ENCODE measurements around the gene ZNF775.

ZNF775 gene

DNA sequence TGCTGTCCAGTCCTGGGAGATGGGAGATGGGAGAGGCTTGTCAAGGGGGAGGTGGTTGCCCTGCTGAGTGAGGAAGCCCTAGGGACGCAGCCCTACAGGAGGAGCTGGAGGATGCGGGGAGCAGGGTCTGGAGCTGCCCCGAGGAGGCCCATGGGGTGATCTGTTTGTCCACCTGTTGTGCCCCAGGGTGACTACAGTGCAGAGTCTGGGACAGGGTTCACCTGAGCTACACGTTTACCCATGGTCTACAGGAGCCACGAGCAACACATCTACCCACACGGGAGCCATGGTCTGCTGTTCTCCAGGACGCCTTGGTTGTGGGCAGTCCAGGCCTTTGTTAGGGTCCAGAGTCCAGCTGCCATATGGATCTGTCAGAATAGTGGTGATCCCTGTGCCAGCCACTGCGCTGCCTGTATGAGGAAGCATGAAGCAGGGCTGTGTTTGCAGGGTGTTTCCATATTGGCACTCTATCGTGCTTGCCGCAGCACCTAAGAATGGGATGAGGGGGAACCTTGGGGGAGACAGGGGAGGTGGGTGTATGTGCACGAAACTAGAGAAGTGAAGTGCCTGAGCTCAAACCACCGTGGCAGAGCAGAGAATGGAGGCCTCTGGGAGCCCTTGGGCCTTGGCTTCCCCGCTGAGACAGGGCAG, 23.7 kb downstream of the ZNF775 start:
- DNase-seq: no peak

DNA sequence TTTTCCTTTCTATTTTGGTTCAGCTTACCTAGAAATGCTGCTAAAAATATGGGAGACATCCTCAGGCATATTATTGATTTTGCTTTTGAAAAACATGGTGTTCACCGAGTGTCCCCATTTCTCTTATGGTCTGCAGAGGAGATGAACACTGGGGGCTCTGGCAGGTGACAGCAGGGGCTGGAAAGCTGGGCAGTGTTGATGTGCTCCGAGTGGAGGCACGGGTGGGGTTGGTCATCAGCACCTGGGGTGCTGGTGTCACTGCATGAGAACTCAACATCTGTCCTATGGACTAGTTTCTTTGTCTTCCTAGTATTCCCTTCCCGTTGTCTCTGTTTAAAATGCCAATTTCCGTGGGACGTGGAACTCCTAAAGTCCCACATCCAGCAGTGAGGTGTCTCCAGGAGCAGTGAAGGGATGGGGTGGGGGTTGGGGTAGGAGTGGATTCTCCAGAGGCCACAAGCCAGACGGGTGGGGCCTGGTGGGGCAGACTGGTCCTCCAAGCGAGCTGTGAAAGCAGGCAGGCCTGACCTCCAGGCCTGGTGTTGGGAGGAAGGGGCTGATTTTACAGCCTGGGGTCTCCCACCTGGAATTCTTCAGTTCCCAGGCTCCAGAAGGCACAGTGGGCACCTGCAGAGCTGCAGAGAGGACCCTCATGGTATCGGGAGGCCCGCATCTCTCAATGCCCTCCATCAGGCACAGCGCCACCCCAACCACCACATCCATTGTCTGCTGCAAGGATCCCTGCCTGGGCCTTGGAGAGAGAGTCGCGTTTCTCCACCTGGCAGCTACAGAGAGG, 24.4 kb downstream of the ZNF775 start:
- no peak for DNase-seq

DNA sequence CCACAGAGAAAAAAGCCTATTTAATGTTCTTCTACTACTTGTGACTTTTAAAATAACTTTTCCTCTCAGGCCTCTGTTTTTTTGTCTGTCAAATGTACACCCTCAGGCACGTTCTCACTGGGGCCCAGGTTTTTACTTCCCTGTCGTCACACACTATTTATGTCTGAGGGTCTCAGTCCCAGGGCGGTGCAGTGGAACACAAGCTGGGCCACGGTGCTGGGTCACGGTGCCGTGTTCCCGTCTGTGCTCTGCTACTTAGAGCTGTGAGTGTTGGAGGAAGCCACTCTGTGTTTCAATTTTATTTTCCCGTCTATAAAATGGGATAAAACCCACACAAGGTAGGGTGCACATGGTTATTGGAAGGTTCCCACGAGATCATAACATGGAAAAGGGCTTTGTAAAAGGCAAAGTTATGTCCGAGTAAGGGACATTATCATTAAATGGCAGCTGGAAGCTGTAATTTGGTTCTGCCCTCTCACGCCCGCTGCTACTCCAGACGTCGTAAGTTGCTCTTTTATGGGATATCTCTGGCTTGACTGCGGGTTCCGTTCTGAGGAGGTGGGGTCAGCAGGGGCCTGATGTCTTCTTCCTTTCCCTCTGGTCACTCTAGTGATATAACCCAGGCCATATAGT, 25.2 kb downstream of the ZNF775 start:
- no peak for DNase-seq

DNA sequence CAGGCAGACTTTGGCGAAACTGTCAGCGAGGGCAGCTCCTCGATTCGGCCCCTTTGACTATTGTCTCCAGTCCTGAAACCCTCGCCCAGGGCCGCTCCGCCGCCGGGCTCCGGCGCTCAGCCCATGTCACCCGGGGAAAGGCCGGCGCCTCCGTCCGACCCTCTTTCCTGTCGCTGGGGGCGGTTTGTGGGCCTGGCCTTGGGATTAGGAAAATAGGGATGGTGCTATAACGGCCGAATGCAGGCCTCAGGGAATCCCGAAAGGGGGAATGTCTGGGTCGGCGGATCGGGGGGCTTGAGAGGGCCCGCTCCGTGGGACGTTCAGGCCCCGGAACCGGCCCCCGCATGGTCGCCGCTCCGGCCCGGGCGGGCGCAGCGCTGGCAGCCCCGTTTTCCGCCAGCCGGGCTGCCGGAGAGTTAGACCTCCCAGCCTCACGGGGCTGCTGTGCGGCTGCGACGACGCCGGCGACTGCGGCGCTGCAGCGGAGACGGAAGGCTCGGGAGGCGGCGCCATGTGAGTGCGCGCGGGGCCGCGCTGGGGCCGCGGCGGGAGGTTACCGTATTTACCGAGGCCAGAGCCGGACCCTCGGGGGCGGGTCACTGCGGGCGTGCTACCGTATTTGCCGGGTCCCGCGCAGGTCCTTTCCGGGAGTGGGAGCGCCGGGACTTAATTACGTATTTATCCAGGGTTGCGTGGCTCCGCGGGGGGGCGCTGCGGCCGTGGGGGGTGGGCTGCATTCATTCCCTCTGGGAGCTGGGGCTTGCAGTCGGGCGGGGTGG, 25.9 kb downstream of the ZNF775 start:
- no peak for DNase-seq

DNA sequence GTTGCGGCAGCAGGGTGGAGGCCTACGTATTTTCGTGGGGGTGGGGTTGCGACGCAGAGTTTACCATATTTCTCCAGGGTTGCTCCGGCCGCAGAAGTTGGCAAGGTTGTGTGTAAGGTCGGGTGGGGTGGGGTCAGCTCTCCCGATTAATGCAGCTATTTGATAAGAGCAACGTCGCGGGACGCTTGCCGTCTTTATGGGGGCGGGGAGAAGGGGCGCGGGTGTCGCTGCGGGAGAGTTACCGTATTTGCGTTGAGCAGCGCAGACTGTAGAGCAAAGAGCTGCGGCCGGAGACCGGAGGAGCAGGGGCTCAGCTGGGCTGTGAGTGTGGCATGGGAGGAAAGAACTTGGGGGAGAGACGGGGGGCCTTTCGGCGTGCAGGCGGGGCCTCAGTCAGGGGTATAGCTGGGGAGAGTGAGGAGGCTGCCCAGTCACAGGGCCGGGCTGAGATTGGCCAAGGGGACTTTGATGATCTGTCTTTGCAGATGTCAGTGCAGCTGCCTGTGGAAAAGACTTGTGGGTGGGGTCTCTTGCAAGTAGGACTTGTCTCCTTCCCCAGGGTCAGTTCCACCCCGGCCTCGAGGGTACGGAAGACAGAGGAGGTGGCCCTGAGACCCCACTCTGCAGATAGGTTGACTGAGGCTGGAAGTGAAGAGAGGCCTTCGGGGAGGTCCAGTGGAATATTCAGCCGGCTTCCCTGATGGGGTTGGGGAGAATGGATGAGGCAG, 26.6 kb downstream of the ZNF775 start:
- DNase-seq: no peak

DNA sequence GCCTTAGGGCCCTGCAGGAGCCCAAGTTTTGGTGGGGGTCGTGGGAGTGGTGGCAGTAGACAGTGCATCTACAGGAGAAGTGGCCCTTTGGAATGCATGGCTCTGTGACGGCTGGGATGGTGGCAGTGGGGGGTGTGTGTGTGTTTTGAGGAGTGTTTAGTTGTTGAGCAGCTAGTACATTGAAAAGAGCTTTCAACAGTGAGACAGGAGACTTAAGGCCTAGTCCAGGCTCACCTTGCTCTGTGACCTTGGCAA, 27.1 kb downstream of the ZNF775 start:
- no peak for DNase-seq

DNA sequence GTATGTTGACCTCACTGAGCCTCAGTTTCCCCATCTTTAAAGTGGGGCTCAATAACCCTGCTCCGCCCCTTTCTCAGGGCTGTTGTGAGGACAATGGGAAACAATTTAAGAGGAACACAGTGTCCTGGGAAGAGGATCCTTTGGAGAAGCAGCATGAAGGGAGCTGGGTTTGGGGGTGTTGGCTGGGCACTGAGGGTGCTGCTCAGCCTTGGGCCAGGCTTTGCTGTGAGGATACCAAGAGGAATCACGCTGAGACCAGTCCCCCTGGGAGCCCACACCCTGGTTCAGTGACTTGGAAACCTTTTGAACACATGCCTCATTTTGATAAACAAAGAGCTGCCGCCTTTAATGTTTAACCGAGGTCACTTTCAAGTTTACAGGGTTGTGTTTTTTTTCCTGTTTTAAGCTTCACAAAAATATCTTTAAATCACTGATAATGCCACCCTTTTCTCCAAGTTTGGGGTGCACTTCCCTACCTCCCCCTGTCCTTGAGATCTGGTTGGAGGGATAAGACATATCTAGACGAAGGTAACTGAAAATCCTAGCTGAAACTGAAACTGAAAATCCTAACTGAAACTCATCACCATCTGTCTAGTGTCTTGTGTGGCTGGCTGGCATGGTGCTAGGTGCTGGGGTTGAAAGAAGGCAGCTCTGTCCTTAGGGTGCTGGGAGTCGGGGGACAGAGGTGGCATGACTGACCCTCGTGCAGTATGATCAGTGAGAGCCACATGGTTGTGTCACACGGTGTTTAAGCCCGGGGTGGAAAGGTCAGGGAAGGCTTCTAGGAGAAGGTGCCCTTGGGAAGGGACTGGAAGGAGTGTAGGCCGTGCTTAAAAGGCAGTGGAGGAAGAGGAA, 27.7 kb downstream of the ZNF775 start:
- DNase-seq: no peak

DNA sequence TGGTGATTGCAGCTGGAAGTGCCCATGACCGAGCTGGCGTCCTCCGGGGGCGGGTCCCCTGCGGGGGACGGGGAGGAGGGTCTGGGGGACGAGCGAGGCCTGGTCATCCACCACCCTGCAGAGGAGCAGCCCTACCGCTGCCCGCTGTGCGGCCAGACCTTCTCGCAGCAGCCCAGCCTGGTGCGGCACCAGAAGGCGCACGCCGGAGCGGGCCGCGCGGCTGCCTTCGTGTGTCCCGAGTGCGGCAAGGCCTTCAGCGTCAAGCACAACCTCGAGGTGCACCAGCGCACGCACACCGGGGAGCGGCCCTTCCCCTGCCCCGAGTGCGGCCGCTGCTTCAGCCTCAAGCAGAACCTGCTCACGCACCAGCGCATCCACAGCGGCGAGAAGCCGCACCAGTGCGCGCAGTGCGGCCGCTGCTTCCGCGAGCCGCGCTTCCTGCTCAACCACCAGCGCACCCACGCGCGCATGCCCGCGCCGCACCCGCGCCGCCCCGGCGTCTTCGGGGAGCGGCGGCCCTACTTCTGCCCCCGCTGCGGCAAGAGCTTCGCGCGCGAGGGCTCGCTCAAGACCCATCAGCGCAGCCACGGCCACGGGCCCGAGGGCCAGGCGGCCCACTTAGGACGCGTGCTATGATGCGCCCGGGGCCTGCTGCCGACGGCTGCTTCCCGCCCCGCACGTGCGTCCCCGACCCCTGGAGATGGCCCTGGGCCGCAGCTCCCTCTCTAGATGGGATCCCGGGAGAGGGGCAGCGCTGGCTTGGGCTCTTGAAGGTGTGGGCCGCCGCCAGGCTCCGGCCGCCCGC, 28.7 kb downstream of the ZNF775 start:
- no peak for DNase-seq

DNA sequence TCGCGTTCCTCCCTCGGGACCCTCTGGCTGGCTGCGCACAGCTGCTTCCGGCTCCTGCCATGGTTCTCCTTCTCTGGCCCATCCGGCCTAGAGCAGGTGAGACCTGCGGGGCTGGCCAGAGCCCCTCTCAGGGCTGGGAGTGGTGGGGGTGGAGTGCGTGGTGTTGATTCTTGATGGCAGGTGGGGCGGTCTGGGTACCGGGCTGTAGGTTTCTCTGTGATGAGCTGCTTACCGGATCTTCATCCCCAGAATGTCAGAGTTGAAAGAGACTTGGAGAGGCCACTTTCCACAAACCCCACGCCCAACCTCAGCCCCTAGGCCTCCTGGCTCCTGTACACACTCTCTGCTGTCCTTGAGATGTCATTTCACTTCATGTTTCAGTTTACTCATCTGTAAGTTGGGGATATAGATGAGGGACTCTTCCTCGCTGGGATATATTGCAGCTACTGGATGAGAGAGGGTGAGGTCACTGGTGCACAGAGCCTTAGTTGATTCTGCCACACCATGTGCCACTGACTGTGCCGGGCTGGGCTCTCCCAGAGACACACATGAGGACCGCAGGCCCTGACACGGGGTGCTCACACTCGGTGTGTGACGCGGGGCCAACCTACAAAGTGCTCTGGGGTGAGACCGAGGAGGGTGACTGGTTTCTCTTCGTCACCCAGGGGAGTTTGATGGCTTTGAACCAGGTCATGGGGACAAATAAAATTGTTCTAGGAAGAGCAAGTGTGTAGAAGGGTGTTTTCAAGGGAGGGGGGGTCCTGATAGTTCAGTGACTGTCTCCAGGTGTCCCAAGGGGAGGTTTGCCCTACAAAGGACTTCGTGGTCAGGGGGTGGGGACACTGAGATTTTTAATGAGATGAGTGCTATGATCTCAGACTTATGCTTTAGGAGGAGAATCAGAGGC, 29.5 kb downstream of the ZNF775 start:
- no peak for DNase-seq

DNA sequence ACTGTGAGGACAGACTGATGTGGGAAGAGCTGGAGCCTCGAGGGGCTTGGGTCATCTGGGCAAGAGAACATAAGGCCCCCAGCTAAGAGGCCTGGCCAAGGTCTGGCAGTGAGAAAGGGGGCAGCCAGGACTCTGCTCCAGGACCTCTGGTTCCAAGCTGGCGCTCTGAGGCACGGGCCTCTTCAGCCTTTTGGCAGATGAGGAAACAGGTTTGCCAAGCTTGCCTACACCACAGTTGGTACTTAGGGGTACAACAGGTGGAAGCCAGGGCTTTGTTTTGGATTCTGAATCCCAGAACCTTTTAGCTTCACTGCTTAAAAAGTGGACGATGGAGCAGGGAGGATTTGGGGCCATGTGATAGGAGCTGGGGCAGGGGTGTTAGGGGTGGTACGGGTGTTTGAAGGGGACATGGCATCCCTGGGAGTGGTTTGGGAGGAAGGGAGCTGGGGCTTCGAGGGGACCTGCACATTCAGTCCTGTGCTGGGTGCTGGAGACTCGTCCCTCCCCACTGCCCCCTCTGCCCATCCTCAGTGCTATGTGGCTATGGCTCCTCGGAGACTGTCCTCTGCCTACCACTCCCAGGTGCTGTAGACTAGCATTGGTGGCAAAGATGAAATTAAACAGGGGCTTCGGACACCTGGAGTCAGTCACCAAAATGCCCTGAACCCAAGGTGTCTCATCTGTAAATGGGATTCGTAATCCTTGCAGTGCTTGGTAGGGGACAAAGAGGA, 30.3 kb downstream of the ZNF775 start:
- no peak for DNase-seq

DNA sequence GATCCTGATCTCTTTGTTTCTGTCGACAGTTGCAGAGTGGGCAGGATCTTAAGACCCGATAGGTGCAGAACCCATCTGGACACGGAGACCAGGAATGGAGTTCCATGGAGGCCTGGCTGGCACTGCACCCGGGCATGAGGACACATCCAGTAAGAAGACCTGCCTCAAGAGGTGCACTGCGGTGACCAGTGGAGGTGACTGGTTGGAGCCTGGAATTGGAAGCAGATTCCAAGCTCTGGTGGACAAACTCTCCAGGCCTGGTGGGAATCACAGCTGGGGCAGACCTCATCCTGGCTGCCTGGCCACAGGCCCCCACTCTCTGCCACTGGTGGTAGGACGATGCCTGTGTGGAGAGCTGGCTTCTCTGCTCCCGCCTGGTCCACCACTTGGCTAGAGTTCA, 31.0 kb downstream of the ZNF775 start:
- no peak for DNase-seq

DNA sequence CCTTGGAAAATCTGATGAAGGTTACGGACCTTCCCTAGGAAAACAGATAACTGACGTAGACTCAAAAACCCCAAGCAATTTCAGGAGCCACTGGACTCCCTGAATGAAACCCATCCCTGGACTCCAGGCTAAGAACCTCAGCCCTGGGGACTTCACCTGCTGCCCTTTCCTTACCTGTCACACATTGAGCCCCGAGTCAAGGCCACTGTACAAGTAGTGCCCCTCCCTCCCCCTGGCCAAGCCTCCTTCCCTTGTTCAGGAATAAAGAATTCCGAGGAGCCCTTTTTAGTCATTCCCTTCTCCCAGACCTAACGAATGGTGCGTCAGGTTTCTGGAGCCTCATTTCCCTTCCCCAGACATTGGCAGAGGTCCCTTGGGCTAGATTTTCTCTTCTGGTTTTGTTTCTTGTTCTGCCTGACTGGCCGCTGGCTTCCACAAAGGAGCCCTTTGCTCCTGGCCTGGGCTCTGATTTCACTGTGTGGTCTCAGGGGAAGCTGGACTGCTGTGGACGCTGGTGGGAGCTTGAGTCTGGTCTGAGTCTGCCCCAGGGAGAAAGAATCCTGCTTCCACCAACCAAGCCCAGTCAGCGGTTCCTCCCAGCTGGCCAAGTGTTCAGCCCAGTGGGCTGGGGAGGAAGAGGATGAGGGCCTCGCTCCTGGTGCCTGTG, 31.7 kb downstream of the ZNF775 start:
- no peak for DNase-seq

DNA sequence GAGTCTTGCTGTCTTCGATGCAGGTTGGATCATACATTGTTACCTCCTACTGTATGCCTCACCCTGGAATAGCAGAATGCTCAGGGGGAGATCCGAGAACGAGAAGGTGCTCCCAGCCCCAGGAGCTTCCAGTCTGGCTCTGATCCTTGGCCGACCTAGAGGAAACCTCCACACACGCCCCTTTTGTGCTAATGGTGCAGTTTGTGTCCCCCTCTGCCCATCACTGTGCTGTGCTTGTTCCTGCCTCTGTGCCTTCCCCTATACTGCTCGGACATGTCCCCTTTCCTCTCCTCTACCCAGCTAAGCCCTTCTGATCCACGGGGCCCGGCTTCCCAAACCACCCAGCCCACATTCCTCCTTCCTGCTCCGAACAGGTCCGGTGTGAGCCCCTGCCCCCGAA, 32.5 kb downstream of the ZNF775 start:
- no peak for DNase-seq

DNA sequence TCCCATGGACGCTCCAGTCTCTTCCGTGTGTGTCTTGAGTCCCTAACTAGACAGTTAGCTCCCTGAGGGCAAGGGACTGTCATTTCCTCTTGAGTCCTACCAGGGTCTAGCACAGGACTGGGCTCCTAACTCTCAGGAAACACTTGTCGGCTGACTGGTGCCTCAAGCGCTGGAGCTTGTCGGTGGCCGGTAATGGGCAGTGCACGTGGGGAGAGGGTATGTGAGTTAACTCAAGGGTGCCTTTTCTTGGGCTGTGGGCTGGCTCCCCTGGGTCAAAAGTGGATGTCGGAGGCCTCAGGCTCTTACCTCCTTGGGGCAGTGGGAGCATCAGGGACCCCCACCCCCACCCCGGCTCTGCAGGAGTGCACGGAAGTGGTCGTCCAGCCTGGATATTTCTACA, 32.9 kb downstream of the ZNF775 start:
- no peak for DNase-seq

DNA sequence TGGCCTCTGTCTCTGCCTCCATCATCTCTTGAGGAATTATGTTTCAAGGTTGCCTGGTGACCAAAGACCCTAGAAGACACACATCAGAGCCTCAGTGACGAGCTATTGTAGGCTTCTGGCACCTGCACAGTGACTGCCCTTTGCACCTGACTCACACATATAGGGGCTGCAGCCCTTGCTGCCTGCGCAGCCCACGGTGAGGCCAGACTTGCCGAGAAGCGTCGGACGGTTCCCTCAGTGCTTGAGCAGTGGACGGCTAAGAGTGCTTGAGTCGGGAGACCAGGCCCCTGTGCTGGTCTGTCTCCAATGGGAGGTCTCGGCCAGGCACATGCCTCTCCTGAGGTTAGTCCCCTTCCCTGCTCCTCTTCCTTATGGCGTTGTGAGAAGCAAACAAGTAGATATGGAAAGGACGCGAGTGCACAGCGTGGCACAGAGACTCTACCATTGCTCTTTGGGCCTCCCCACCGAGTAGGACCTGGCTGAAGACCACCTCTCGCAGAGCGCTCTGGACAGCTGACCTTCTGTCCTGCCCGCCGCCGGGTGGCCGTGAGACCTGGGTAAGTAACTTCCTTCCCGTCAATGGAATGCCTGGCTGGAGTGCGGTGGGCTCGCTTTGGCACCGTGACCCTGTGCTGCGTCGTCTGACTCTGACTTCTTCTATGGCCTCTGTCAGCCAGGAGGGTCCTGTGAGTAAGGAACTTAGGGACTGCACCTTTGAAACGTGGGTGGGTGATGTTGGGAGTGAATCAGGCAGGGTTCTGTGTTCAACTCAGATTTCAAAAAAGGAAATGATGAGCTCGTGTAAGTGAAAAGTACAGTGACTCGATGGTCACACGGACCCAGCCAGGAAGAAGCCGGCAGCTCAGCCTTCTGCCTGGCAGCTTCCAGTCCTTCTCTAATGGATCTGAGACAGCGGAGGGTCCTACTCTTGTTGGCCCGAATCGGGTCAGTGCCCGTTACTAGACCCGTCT, 33.7 kb downstream of the ZNF775 start:
- DNase-seq: no peak

DNA sequence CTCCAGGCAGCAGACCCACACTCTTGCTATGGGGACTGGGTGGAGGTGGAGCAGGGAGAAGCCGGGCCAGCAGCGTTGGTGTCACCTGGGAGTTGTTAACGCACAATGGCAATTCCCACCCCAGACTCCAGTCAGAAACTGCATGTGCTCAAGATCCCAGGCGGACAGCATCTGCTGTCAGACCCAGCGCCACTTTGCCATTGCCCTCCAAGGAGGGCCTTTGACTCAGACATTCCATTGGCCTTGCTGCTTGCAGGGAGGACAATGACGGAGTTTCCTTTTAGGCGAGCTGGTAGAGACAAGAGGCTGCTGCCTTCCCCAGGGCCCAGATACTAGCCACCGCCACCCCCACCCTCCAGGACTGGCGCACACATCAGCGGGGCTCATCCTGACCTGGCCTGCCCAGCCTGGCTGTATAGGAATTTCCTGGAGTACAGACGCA, 34.5 kb downstream of the ZNF775 start:
- no peak for DNase-seq

All from NCI-H1436 treated with DMSO at 0.1 percent for 48 hours (cell line).